SK-N-SH (cell line): Measurements from ENCODE around the gene PTS.

Experiments
- CTCF ChIP-seq: fragments of 200-600 bp; sonication (generic); IDR thresholded peaks from 2 replicates; pipeline ENCODE4 v1.6.1; 2017; ENCODE audit warnings: antibody characterized with exemption, mild to moderate bottlenecking, moderate library complexity
- GABPA ChIP-seq: IDR thresholded peaks from 2 replicates; pipeline ENCODE4 v1.4.0; 2012; ENCODE audit warnings: low read depth, mild to moderate bottlenecking
- TCF12 ChIP-seq: IDR thresholded peaks from 2 replicates; pipeline ENCODE4 v1.4.0; 2012

DNA sequence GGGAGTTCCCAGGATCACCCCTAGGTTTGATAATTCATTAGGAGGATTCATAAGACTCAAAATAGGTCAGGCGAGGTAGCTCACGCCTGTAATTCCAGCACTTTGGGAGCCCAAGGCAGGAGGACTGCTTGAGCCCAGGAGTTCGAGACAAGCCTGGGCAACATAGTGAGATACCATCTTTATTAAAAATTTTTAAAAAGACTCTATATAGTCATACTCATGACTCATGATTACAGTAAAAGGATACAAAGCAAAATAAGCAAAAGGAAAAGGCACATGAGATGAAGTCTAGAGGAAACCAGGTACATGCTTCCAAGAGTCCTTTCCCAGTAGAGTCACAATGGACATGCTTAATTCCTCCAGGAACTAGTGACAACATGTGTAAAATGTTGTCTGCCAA, 13.9 kb upstream of the PTS start:
- no peak for TF ChIP-seq GABPA
- TF ChIP-seq TCF12: no peak
- TF ChIP-seq CTCF: no peak
